GM18907 (cell line): ENCODE data around the gene NINJ2.

Experiments
- ATAC-seq: cut with Tn5 transposase; IDR thresholded peaks from one replicate; pipeline ENCODE4 v1.9.1; 2021; ENCODE audit warnings: mild to moderate bottlenecking, moderate library complexity; ENCODE audit not compliant: unreplicated experiment

NINJ2 gene

GRCh38 chr12:617304-617915 lies 45.8 kb downstream of the NINJ2 start:
- no peak for ATAC-seq

DNA sequence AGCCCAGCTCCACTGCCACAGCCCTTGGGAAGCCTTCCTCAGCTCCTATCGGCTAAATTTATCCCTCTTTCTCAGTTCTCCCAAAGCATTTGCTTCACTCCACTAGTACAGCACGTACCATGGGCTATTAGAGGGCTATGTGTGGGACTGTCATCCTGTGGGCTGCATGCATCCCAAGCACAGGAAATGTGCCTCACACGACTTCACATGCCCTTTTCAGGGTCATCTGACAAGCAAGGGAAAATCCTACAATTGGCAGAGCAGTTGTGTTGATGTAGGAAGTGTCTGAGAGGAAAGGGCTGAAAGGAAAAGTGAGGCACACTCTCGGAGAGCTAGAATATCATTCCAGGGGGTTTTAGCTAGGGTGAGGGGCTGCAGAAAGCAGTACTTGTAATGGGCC lies 47.6 kb downstream of the NINJ2 start:
- ATAC-seq, result no peak

DNA sequence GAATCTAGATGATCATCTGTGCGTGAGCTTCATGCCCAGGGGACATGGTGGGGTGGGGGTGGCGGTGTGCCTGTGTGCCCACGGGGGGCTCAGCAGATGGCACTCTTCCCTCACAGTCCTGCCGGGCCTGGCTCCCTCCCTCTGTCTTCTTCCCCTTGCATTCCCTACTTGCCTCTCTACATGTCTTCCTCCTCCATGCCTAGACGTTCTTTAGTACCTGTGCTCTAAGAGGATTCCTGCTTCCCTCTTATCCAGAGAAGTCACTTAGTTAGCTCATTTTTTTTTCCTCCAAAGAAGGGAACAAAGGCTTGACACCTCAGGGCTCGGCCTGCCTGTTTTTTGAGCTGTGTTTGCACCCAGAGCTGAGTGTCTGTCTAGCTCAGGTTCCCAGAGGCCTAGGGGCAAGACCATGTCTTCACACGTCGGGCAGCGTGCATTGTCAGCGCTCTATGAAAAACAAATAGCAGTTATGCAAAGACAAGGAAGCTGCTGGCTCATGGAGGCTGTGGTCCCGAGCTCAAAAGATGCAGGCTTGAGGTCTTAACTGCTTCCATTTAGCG lies 48.8 kb downstream of the NINJ2 start:
- ATAC-seq, result no peak

DNA sequence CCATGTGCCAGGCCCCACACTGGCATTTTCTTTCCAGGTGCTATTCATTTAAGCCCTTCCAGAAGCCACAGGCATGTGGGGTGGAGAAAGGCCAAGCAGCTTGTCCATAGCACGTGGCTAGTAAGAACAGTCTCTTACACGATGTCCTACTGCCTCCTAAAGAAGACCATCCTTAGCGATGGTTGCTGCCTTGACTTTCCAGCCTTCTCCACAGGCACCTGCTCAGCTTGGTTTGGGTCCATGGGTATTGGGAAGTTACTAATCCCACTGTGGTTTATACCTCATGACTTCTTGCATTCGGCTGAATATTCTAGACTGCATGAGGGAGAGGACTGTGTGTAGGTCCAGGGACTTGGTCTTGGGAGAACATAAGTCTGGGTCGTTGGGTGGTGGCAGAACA lies 49.2 kb downstream of the NINJ2 start:
- no peak for ATAC-seq

- ATAC-seq, result no peak
Observed at GRCh38 chr12:612886-613285, 50.4 kb downstream of the NINJ2 start.

DNA sequence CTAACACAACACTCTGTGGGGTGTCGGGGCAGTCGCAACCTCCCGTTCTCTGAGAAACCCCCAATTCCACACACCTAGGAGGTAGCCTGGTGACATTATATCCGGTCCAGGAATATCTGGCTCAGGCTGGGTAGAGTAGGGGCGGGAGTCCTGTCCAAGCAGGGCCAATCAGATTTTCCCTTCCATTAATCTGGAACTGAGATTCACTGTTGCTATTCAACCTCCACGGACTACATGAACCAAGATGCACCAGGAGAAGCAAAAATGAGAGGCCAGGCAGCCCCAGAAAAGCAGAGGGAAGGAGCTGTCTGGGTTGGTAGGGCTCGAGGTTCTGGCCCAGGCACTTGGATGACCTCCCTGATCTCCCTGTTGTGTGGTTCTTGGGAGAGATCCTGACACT lies 51.0 kb downstream of the NINJ2 start:
- ATAC-seq, result no peak

GRCh38 chr12:611721-612120 lies 51.5 kb downstream of the NINJ2 start:
- no peak for ATAC-seq

DNA sequence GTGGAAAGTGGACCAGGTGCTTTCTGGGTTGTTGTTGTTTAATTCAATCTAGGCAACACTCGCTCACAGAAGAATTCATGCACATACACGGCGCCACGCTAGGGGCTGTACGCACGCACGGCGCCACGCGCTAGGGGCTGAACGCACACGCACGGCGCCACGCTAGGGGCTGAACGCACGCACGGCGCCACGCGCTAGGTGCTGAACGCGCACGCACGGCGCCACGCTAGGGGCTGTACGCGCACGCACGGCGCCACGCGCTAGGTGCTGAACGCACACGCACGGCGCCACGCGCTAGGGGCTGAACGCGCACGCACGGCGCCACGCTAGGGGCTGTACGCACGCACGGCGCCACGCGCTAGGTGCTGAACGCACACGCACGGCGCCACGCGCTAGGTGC lies 54.3 kb downstream of the NINJ2 start:
- ATAC-seq, result no peak

GRCh38 chr12:608413-608812 lies 54.8 kb downstream of the NINJ2 start:
- ATAC-seq, result no peak

GRCh38 chr12:607541-608001 lies 55.7 kb downstream of the NINJ2 start:
- ATAC-seq, result no peak

- ATAC-seq, result no peak
Observed at GRCh38 chr12:604956-605355, 58.3 kb downstream of the NINJ2 start.

DNA sequence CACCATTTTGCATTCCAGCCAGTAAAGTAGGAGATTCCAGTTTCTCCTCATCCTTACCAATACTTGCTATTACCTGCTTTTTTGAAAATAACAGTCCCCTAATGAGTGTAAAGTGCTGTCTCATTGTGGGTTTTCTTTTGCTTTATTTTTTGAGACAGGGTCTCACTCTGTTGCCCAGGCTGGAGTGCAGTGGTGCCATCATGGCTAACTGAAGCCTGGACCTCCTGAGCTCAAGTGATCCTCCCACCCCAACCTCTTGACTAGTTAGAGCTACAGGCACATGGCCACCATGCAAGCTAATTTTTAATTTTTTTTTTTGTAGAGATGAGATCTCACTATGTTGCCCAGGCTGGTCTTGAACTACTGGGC lies 60.6 kb downstream of the NINJ2 start:
- ATAC-seq, result no peak

DNA sequence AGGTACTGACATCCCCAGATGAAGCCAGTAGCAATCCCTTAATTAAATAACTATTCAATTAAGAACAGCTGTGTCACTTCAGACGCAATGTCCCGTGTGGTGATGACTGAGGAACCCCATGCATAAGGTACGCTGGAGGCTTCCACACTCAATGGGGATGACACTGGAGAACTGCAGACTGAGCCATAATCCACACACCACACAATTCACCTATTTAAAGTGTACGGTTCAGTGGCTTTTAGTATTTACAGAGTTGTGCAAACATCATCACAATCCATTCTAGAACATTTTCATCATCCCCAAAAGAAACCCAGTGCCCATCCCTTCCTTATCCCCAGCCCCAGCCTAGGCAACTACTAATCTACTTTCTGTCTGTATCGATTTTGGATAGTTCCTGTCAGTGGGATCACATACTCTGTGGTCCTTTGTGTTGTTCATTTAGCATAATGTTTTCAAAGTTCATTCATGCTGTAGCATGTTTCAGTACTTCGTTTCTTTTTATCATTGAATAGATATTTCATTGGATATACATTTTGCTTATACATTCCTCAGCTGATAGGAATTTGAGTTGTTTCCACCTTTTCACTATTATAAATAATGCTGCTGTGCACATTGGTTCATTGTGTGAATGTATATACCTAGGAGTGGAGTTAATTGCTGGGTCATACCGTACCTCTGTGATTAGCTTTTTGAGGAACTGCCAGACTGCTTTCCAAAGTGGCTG lies 61.1 kb downstream of the NINJ2 start:
- ATAC-seq, result no peak

- ATAC-seq, result no peak
Observed at GRCh38 chr12:599756-600155, 63.5 kb downstream of the NINJ2 start.

DNA sequence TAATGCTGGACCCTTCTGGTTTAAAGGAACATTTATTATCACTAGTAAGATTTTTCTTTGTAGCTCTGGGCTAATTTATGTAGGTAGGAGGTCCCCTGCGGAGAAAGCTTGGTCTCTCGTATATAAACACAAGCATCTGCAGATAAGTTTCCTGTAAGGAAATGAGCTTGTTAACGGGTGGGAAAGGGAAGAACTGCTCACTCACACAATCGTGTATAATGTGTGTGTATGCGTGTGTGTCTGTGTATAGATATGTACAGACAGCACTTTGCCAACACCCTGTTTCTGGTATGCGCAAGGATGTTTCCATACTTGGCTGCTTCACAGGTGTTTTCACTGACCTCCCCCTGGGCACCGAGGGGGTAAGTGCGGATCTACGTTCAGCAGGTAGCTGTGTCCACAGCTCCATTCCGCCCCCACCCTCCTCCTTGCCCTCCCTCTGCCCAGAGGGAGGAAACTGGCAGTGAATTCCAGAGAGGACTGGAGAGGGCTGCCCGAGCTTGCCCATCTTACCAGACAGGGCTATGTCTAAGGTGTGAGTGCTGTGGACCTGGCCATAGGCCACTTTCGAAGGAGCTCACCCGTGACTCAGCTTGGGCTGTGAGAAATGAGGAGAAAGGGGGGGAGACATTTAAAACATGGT lies 65.2 kb downstream of the NINJ2 start:
- ATAC-seq, result no peak

DNA sequence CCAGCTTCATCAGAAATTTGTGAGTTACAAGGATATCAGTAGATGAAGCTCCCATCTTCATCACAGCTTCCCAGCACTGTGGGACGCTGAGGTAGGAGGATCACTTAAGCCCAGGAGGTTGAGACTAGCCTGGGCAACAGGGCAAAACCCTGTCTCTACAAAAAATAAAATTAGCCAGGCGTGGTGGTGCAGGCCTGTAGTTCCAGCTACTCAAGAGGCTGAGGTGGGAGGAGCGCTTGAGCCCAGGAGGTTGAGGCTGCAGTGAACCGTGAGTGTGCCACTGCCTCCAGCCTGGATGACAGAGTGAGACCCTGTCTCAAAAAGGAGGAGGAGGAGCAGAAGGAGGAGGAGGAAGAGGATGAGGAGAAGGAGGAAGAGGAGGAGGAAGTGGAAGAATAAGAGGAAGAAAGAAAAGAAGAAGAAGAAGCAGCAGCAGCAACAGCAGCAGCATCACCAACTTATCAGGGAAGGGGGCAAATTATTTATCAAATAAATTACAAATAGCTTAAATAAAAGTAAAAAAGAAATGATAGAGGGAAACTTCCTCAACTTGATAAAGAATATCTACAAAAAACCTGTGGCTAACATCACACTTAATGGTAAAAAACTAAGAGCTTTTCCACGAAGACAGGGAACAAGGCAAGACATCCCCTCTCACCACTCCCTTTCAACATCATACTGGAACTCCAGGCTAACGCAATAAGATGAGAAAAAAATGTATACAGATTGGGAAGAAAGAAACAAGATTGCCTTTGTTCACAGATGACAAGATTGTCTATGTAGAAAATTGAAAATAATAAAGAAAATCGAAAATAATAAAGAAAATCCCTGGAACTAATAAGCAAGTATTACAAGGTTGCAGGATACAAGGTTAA lies 69.6 kb downstream of the NINJ2 start:
- no peak for ATAC-seq

DNA sequence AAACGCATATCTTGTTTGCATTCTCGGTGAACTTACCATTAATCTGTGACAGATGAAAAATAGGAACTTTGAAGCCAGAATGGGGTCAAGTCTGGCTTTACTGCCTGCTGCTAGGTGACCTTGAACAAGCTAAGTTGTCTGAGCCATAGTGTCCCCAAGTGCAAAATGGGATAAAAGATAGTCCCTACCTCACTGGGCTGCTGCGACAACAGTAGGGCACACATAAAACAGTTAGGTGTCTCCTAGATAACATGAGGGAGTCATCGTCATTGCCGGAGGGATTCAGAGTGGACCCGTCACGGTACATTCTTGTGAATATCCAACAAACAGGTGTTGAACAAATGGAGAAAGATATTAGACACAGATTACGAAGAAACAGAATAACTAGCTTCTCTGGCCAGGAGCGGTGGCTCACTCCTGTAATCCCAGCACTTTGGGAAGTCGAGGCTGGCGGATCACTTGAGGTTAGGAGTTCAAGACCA lies 71.2 kb downstream of the NINJ2 start:
- no peak for ATAC-seq

- ATAC-seq, result no peak
Observed at GRCh38 chr12:591167-592023, 71.8 kb downstream of the NINJ2 start.

GRCh38 chr12:590206-590750 lies 73.0 kb downstream of the NINJ2 start:
- ATAC-seq, result no peak

GRCh38 chr12:588646-589045 lies 74.6 kb downstream of the NINJ2 start:
- ATAC-seq, result no peak
